K562 (cell line): ENCODE results near the gene PGK2. TPM values are rescaled to one million over a fixed set of nuclear protein-coding genes. Genes with fewer than 3 reads are reported as not detected.

Experiments used
- ATF1 ChIP-seq, 2 experiments: fragments of 450-650 bp in 1 of 2; IDR thresholded peaks; 2 replicates each; pipeline ENCODE4 v1.6.1; 2016; ENCODE audit warnings: missing compliant biosample characterization in 1 of 2, missing genetic modification characterization in 1 of 2
- CREB3 ChIP-seq: fragments of 450-650 bp; conservative IDR thresholded peaks from 2 replicates; pipeline ENCODE4 v1.6.1; 2016; ENCODE audit warnings: missing genetic modification characterization, low read depth, mild to moderate bottlenecking, missing compliant biosample characterization, moderate library complexity
- GATAD2A ChIP-seq: fragments of 450-650 bp; IDR thresholded peaks from 2 replicates; pipeline ENCODE4 v1.6.1; 2017
- MYBL2 ChIP-seq, 2 experiments: fragments of 450-650 bp in 1 of 2; sonication (generic) in 1 of 2; formaldehyde crosslinking in 1 of 2; IDR thresholded peaks; 2 replicates each; pipeline versions ENCODE4 v1.6.1 to v1.8.1; 2017 to 2022; ENCODE audit warnings: borderline replicate concordance in 1 of 2, inconsistent platforms in 1 of 2, low read depth in 1 of 2, mild to moderate bottlenecking in 1 of 2, missing genetic modification reagents in 1 of 2, moderate library complexity in 1 of 2
- NR2F6 ChIP-seq: fragments of 450-650 bp; formaldehyde crosslinking; IDR thresholded peaks from 2 replicates; pipeline ENCODE4 v1.4.0; 2020; ENCODE audit warnings: mild to moderate bottlenecking
- STAT5B ChIP-seq: fragments of 250-450 bp; sonication (Bioruptor Pico); IDR thresholded peaks from 2 replicates; pipeline ENCODE4 v1.8.0; 2021; ENCODE audit warnings: mild to moderate bottlenecking, inconsistent platforms
- polyA plus RNA-seq, 8 experiments: library from polyadenylated mRNA; depleted of rRNA in 4 of 8; stranded (reverse) in 5 of 8; unstranded in 3 of 8; fragments of >200 nt; fragmentation: Nextera tagmentation in 2 of 8; fragmentation: Illumina TruSeq in 1 of 8; extraction: Ambion mirVana in 2 of 8; extraction: Trizol in 1 of 8; gene quantifications; 2 replicates each; pipeline versions ENCODE4 v1.2.1 to v1.2.3, GENCODE V29; 2011 to 2014; ENCODE audit warnings: inconsistent platforms in 1 of 8, missing spikeins in 1 of 8
- total RNA-seq, 7 experiments: library from RNA; depleted of rRNA in 6 of 7; stranded (reverse); fragments of >200 nt in 6 of 7; fragmentation: Illumina TruSeq in 2 of 7; extraction: Trizol in 2 of 7; gene quantifications; 2 replicates each; pipeline versions ENCODE4 v1.2.1 to v1.2.3, GENCODE V29; 2011 to 2021; ENCODE audit warnings: low replicate concordance in 1 of 7
- TF ChIP-seq, protein P1 (sequence below): fragments of 200-800 bp; sonication (Bioruptor generic); IDR thresholded peaks from 2 replicates; pipeline ENCODE4 v1.6.1; 2016; ENCODE audit warnings: missing genetic modification characterization, missing compliant biosample characterization
- TF ChIP-seq, protein P2 (sequence below): sonication (generic); formaldehyde crosslinking; IDR thresholded peaks from 2 replicates; pipeline ENCODE4 v1.8.1; 2023; ENCODE audit warnings: mild to moderate bottlenecking, missing genetic modification reagents
- TF ChIP-seq, protein P3 (sequence below): fragments of 250-450 bp; sonication (Bioruptor Pico); IDR thresholded peaks from 2 replicates; pipeline ENCODE4 v1.9.0; 2021; ENCODE audit warnings: mild to moderate bottlenecking
- TF ChIP-seq, protein P4 (sequence below), 3 experiments: fragments of 200-800 bp in 1 of 3; sonication (Bioruptor generic) in 1 of 3; sonication (generic) in 1 of 3; formaldehyde crosslinking in 1 of 3; IDR thresholded peaks; 2 replicates each; pipeline versions ENCODE4 v1.6.1 to v1.8.0; 2016 to 2022; ENCODE audit warnings: mild to moderate bottlenecking in 2 of 3, missing compliant biosample characterization in 2 of 3, missing genetic modification characterization in 2 of 3, missing genetic modification reagents in 1 of 3

The PGK2 gene
- total and polyA plus RNA-seq, 9 of the 15 experiments (the other 6 are each of a cell fraction or from before 2014, with no cell fraction given): not detected

DNA sequence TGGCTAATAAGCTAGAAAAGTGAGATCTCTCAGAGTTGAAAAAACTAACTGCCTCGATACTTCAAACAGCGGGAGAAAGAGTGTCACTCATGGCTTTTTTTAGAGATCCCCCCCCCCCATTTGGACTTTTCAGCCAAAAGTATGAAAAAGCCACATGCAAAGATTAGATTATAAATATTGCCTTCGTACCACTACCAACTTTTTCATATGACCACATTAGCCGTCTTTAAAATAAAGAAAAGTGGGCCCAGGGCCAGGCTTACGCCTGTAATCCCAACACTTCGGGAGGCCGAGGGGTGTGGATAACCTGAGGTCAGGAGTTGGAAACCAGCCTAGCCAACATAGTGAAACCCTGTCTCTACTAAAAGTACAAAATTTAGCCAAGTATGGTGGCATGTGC, 4.4 kb downstream of the PGK2 start (continued):
- TF ChIP-seq, protein P1, sequence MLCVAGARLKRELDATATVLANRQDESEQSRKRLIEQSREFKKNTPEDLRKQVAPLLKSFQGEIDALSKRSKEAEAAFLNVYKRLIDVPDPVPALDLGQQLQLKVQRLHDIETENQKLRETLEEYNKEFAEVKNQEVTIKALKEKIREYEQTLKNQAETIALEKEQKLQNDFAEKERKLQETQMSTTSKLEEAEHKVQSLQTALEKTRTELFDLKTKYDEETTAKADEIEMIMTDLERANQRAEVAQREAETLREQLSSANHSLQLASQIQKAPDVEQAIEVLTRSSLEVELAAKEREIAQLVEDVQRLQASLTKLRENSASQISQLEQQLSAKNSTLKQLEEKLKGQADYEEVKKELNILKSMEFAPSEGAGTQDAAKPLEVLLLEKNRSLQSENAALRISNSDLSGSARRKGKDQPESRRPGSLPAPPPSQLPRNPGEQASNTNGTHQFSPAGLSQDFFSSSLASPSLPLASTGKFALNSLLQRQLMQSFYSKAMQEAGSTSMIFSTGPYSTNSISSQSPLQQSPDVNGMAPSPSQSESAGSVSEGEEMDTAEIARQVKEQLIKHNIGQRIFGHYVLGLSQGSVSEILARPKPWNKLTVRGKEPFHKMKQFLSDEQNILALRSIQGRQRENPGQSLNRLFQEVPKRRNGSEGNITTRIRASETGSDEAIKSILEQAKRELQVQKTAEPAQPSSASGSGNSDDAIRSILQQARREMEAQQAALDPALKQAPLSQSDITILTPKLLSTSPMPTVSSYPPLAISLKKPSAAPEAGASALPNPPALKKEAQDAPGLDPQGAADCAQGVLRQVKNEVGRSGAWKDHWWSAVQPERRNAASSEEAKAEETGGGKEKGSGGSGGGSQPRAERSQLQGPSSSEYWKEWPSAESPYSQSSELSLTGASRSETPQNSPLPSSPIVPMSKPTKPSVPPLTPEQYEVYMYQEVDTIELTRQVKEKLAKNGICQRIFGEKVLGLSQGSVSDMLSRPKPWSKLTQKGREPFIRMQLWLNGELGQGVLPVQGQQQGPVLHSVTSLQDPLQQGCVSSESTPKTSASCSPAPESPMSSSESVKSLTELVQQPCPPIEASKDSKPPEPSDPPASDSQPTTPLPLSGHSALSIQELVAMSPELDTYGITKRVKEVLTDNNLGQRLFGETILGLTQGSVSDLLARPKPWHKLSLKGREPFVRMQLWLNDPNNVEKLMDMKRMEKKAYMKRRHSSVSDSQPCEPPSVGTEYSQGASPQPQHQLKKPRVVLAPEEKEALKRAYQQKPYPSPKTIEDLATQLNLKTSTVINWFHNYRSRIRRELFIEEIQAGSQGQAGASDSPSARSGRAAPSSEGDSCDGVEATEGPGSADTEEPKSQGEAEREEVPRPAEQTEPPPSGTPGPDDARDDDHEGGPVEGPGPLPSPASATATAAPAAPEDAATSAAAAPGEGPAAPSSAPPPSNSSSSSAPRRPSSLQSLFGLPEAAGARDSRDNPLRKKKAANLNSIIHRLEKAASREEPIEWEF: 0 out of 2 replicates have a peak, but pooled peaks have one; percentile 3
- TF ChIP-seq MYBL2 (IDR thresholded peaks at IDR 0.05; ENCODE audit: low read depth): no peak
- TF ChIP-seq MYBL2 (CRISPR knock-in tag; IDR thresholded peaks at IDR 0.05; ENCODE audit: borderline replicate concordance): no peak
- no peak for TF ChIP-seq NR2F6 (CRISPR knock-in tag)
- TF ChIP-seq, protein P2, sequence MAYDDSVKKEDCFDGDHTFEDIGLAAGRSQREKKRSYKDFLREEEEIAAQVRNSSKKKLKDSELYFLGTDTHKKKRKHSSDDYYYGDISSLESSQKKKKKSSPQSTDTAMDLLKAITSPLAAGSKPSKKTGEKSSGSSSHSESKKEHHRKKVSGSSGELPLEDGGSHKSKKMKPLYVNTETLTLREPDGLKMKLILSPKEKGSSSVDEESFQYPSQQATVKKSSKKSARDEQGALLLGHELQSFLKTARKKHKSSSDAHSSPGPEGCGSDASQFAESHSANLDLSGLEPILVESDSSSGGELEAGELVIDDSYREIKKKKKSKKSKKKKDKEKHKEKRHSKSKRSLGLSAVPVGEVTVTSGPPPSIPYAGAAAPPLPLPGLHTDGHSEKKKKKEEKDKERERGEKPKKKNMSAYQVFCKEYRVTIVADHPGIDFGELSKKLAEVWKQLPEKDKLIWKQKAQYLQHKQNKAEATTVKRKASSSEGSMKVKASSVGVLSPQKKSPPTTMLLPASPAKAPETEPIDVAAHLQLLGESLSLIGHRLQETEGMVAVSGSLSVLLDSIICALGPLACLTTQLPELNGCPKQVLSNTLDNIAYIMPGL: no peak
- TF ChIP-seq ATF1 (CRISPR knock-in tag; IDR thresholded peaks at IDR 0.05): no peak
- no peak for TF ChIP-seq ATF1 (tag; IDR thresholded peaks at IDR 0.05)
- TF ChIP-seq, protein P3, sequence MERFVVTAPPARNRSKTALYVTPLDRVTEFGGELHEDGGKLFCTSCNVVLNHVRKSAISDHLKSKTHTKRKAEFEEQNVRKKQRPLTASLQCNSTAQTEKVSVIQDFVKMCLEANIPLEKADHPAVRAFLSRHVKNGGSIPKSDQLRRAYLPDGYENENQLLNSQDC (CRISPR knock-in tag): no peak
- 0 out of 2 replicates have a peak, but pooled peaks have one; percentile 42 for TF ChIP-seq CREB3 (tag)
- TF ChIP-seq STAT5B (CRISPR knock-in tag): no peak
- peak; percentile 65; the same call in 1 of the 2 replicates for TF ChIP-seq GATAD2A
- TF ChIP-seq, protein P4, sequence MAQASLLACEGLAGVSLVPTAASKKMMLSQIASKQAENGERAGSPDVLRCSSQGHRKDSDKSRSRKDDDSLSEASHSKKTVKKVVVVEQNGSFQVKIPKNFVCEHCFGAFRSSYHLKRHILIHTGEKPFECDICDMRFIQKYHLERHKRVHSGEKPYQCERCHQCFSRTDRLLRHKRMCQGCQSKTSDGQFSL (CRISPR knock-in tag; IDR thresholded peaks at IDR 0.05): no peak
- TF ChIP-seq, protein P4 (tag; IDR thresholded peaks at IDR 0.05): 0 out of 4 replicates have a peak, but pooled peaks of 1 of the 2 experiments have one; percentile 31
